Left kidney (tissue), 8 donors: ENCODE results near the gene LEO1. TPM values are rescaled to one million over a fixed set of nuclear protein-coding genes. Genes with fewer than 3 reads are reported as not detected.

Source experiments
- DNase-seq: peaks from one replicate; pipeline ENCODE4 v3.0.0-alpha.2; 2013
- long read RNA-seq, 8 donors: transcript quantifications; one replicate each; lab custom pipeline, GENCODE V29; 2026
- polyA plus RNA-seq: library from polyadenylated mRNA; unstranded; fragments of 120-200 nt; gene quantifications from one replicate; pipeline ENCODE4 v1.2.1, GENCODE V29; 2013; ENCODE audit not compliant: insufficient read length

Gene LEO1
- 38.3 TPM for polyA plus RNA-seq
- long read RNA-seq, donor 1, transcript LEO1-201 (12 exons, 2,193 nt) = major isoform, 6 of 17 reads
- long read RNA-seq, donor 1, partial matches to known transcripts = 11 of 17 reads
- long read RNA-seq, donor 1, other reads (novel, unspliced or antisense) = 0 of 17 reads
- long read RNA-seq, donor 2, partial matches to known transcripts = 7 of 12 reads
- long read RNA-seq, donor 2, other reads (novel, unspliced or antisense) = 0 of 12 reads
- long read RNA-seq, donor 3, partial matches to known transcripts = 5 of 7 reads
- long read RNA-seq, donor 3, other reads (novel, unspliced or antisense) = 0 of 7 reads
- long read RNA-seq, donor 4 = 0 reads
- long read RNA-seq, donor 5, transcript LEO1-201 (12 exons, 2,193 nt) = major isoform, 8 of 13 reads
- long read RNA-seq, donor 5, partial matches to known transcripts = 5 of 13 reads
- long read RNA-seq, donor 5, other reads (novel, unspliced or antisense) = 0 of 13 reads
- long read RNA-seq, donor 6, partial matches to known transcripts = 6 of 8 reads
- long read RNA-seq, donor 6, other reads (novel, unspliced or antisense) = 0 of 8 reads
- long read RNA-seq, donor 7, partial matches to known transcripts = 12 of 14 reads
- long read RNA-seq, donor 7, other reads (novel, unspliced or antisense) = 0 of 14 reads
- long read RNA-seq, donor 8, partial matches to known transcripts = 0 of 2 reads
- long read RNA-seq, donor 8, other reads (novel, unspliced or antisense) = 0 of 2 reads

- peak; percentile 94 for DNase-seq
Measured at GRCh38 chr15:51971375-51972133, at the start of gene LEO1. Gene LEO1, minus strand, starts transcription at chr15:51971778. Its CDS starts 33 bp downstream, at chr15:51971745.

- no peak for DNase-seq
Measured at GRCh38 chr15:52021128-52021671, 49.6 kb upstream of the LEO1 start.

GRCh38 chr15:52020221-52021085 lies 48.9 kb upstream of the LEO1 start:
- DNase-seq = no peak

GRCh38 chr15:52019394-52020220 lies 48.0 kb upstream of the LEO1 start:
- no peak for DNase-seq

- peak; percentile 92 for DNase-seq
Measured at GRCh38 chr15:52018693-52019393, 47.3 kb upstream of the LEO1 start, which contains the start of gene MAPK6. Gene MAPK6, plus strand, starts transcription at chr15:52019219. Its CDS starts 27,242 bp downstream, at chr15:52046461.

- no peak for DNase-seq
Measured at GRCh38 chr15:52018244-52018643, 46.7 kb upstream of the LEO1 start.

GRCh38 chr15:52016316-52016715 lies 44.7 kb upstream of the LEO1 start:
- no peak for DNase-seq

- no peak for DNase-seq
Measured at GRCh38 chr15:52014616-52015015, 43.0 kb upstream of the LEO1 start.

- DNase-seq = no peak
Measured at GRCh38 chr15:52013151-52013791, 41.7 kb upstream of the LEO1 start.

- no peak for DNase-seq
Measured at GRCh38 chr15:52012210-52012609, 40.6 kb upstream of the LEO1 start.

GRCh38 chr15:52011711-52012144 lies 40.1 kb upstream of the LEO1 start:
- no peak for DNase-seq

GRCh38 chr15:52010633-52011595 lies 39.3 kb upstream of the LEO1 start:
- DNase-seq = no peak

- no peak for DNase-seq
Measured at GRCh38 chr15:52008698-52009434, 37.3 kb upstream of the LEO1 start.

- DNase-seq = no peak
Measured at GRCh38 chr15:52008359-52008697, 36.8 kb upstream of the LEO1 start.

GRCh38 chr15:52006702-52007340 lies 35.2 kb upstream of the LEO1 start:
- no peak for DNase-seq
